ENCODE results near the gene PTK6.

Gene PTK6

GRCh38 chr20:63542031-63542559 is 4.9 kb upstream of the PTK6 start:
- no peak for DNase-seq

- no peak for DNase-seq
These were observed 4.2 kb upstream of the PTK6 start for GRCh38 chr20:63541371-63541770.

GRCh38 chr20:63540417-63541186 is 3.4 kb upstream of the PTK6 start:
- no peak for DNase-seq

GRCh38 chr20:63539441-63540370 is 2.5 kb upstream of the PTK6 start:
- no peak for DNase-seq

GRCh38 chr20:63539092-63539430 is 1.9 kb upstream of the PTK6 start:
- no peak for DNase-seq

- DNase-seq = peak; percentile 70
These were observed 1.3 kb upstream of the PTK6 start for GRCh38 chr20:63538204-63539091.

GRCh38 chr20:63537525-63538203 is 488 bp upstream of the PTK6 start:
- peak; percentile 97 for DNase-seq

GRCh38 chr20:63536241-63536977 is 767 bp downstream of the PTK6 start:
- DNase-seq = no peak

GRCh38 chr20:63534831-63535651 is 2.1 kb downstream of the PTK6 start:
- no peak for DNase-seq

GRCh38 chr20:63534427-63534830 is 2.7 kb downstream of the PTK6 start:
- no peak for DNase-seq

- no peak for DNase-seq
These were observed 3.2 kb downstream of the PTK6 start for GRCh38 chr20:63533871-63534393.

- DNase-seq = no peak
These were observed 3.8 kb downstream of the PTK6 start for GRCh38 chr20:63533388-63533787.

GRCh38 chr20:63532449-63532971 is 4.7 kb downstream of the PTK6 start:
- no peak for DNase-seq

- no peak for DNase-seq
These were observed 5.3 kb downstream of the PTK6 start for GRCh38 chr20:63531686-63532448.

GRCh38 chr20:63530788-63531160 is 6.4 kb downstream of the PTK6 start:
- no peak for DNase-seq

- no peak for DNase-seq
These were observed 7.1 kb downstream of the PTK6 start for GRCh38 chr20:63529861-63530787.

GRCh38 chr20:63529180-63529860 is 7.9 kb downstream of the PTK6 start:
- DNase-seq = no peak

- no peak for DNase-seq
These were observed 10.0 kb downstream of the PTK6 start for GRCh38 chr20:63527184-63527583.

Data from CD4-positive, alpha-beta T cell treated with Interleukin-10 for 1 hour (primary cell).